ENCODE measurements around the gene TENM4. TPM values are rescaled to one million over a fixed set of nuclear protein-coding genes. Genes with fewer than 3 reads are reported as not detected.

Gene TENM4
- total and polyA plus RNA-seq, 2 of the 8 experiments (the other 6 are each of a cell fraction or from before 2014, with no cell fraction given) = 3.5 to 7.2 TPM

DNA sequence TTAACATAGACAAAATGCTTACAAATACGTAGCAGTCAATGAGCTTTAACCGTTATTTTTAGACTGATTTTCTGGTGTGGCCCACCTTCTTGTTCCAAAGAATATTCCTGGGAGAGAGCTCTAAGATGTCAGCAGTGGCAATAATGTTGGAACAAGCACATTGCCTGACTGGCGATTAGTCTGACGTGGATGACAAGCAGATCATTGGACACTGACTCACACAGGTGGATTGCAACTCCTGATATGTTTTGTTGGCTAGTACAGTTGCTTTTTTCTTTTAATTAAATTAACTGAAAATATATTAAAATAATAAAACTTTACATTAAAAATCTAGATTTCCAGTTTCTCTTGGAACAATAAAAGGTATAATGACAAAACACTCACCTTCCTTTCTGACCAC is 78.0 kb downstream of the TENM4 start:
- Histone ChIP-seq H3K4ac (replicated peaks; ENCODE audit: insufficient read length, low read depth, low read length) (no peak overlapping the region), H3K23ac (ENCODE audit: insufficient read length) (no peak overlapping the region), H3K79me1 (ENCODE audit: low read depth, low read length) (peaks cover 2% of the 10 kb centered on the region; the same call in 1 of the 2 replicates), H3K9ac (replicated peaks in 1 of 4; ENCODE audit: extremely low read depth in 1 of 4, low read depth in 3 of 4, low read length in 3 of 4) (no peak overlapping the region), H3K79me2 (ENCODE audit: control insufficient read depth in 1 of 2, insufficient read depth in 2 of 2, low read length in 2 of 2) (no peaks in the 10 kb centered on the region), H3K27me3 (replicated peaks in 1 of 4; ENCODE audit: control insufficient read depth in 3 of 4, extremely low read depth in 1 of 4, insufficient read depth in 3 of 4, low read length in 3 of 4) (no peaks in the 10 kb centered on the region), H2BK120ac (replicated peaks; ENCODE audit: low read depth, low read length) (no peak overlapping the region), H4K8ac (ENCODE audit: extremely low read depth, insufficient read depth, low read length) (no peak overlapping the region), H4K20me1 (replicated peaks in 1 of 2; ENCODE audit: control insufficient read depth in 1 of 2, insufficient read depth in 2 of 2, low read length in 2 of 2) (no peaks in the 10 kb centered on the region), H3K4me1 (replicated peaks in 1 of 4; ENCODE audit: control insufficient read depth in 3 of 4, insufficient read depth in 4 of 4, low read length in 3 of 4) (no peaks in the 10 kb centered on the region; a peak in 1 of 7 replicates), H3K56ac (replicated peaks; ENCODE audit: insufficient read length, low read depth, low read length) (no peak overlapping the region), H3K18ac (ENCODE audit: extremely low read depth, low read length) (no peak overlapping the region), H4K91ac (replicated peaks; ENCODE audit: insufficient read length, low read length) (no peak overlapping the region), H2BK15ac (ENCODE audit: low read length) (no peak overlapping the region), H3K23me2 (ENCODE audit: low read depth, low read length) (no peaks in the 10 kb centered on the region), H2BK5ac (ENCODE audit: low read depth, low read length) (no peak overlapping the region), H2AFZ (ENCODE audit: low read length) (no peak overlapping the region), H3K4me2 (ENCODE audit: insufficient read depth in 1 of 2, low read depth in 2 of 2, low read length in 2 of 2) (no peak overlapping the region), H2BK12ac (ENCODE audit: low read depth, low read length) (no peak overlapping the region), H3K14ac (ENCODE audit: insufficient read length) (no peak overlapping the region), H3K36me3 (ENCODE audit: control insufficient read depth in 2 of 4, insufficient read depth in 4 of 4, low read length in 3 of 4) (no peaks in the 10 kb centered on the region), H2BK20ac (ENCODE audit: low read length) (no peak overlapping the region), H3K27ac (ENCODE audit: low read depth, low read length) (no peak overlapping the region), H3K4me3 (ENCODE audit: extremely low read depth in 1 of 4, insufficient read depth in 2 of 4, low read depth in 3 of 4, low read length in 4 of 4) (no peak overlapping the region), H2AK5ac (ENCODE audit: low read depth, low read length) (no peak overlapping the region), H3K9me3 (ENCODE audit: insufficient read depth in 2 of 2, low read depth in 1 of 2, low read length in 1 of 2) (no peaks in the 10 kb centered on the region), H4K5ac (ENCODE audit: insufficient read length, low read depth, low read length) (no peak overlapping the region)
- 92% methylated on average over 4 of the region's 4 CpGs; no CpG with 5 or more reads in 1 of the 2 experiments for WGBS, 2 experiments (ENCODE audit: extremely low coverage in 1 of 2, insufficient coverage in 1 of 2, insufficient read length in 1 of 2, insufficient replicate concordance in 2 of 2, low coverage in 1 of 2, low lambda C conversion rate in 2 of 2, missing lambda C conversion rate in 1 of 2)
- DNase-seq (ENCODE audit: low read depth in 1 of 2, low spot score in 2 of 2) (no peak), FAIRE-seq (no peak)
- CTCF ChIA-PET (ENCODE audit: partially characterized antibody) = interaction anchor here (1.3 to 3.9 kb wide), 6 partner anchors 10 to 38 kb away, joined by 3 to 24 read pairs (median 10); no protein-coding TSS in a partner anchor
- POLR2A ChIA-PET (ENCODE audit: partially characterized antibody) = no interaction called here
- no peak for TF ChIP-seq SAP30 (IDR thresholded peaks at IDR 0.05; ENCODE audit: insufficient read depth, insufficient replicate concordance, low read length)
- TF ChIP-seq CBX5 (IDR thresholded peaks at IDR 0.05; ENCODE audit: low read depth, low read length) = no peak
- TF ChIP-seq YY1 (IDR thresholded peaks at IDR 0.05; ENCODE audit: low read depth, low read length) = no peak
- TF ChIP-seq, protein P1, sequence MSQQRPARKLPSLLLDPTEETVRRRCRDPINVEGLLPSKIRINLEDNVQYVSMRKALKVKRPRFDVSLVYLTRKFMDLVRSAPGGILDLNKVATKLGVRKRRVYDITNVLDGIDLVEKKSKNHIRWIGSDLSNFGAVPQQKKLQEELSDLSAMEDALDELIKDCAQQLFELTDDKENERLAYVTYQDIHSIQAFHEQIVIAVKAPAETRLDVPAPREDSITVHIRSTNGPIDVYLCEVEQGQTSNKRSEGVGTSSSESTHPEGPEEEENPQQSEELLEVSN (IDR thresholded peaks at IDR 0.05) = no peak
- TF ChIP-seq CHD1 (IDR thresholded peaks at IDR 0.05; ENCODE audit: low read depth, low read length) = no peak
- TF ChIP-seq, protein P2, sequence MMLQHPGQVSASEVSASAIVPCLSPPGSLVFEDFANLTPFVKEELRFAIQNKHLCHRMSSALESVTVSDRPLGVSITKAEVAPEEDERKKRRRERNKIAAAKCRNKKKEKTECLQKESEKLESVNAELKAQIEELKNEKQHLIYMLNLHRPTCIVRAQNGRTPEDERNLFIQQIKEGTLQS (IDR thresholded peaks at IDR 0.05; ENCODE audit: insufficient read depth, low read depth, low read length) = no peak
- no peak for TF ChIP-seq CEBPB (IDR thresholded peaks at IDR 0.05; ENCODE audit: low read depth, low read length)
- TF ChIP-seq TBP (IDR thresholded peaks at IDR 0.05; ENCODE audit: low read depth, low read length) = no peak
